Mucosa of rectum (tissue), 2 donors: ENCODE measurements around the gene YIPF7.

Experiments used
- H3K27ac ChIP-seq, 2 donors: one replicate each; pipeline ENCODE4 v1.7.0; 2013; ENCODE audit warnings: inconsistent platforms in 2 of 2, low read depth in 2 of 2, low read length in 2 of 2
- H3K27me3 ChIP-seq, 2 donors: one replicate each; pipeline ENCODE4 v1.7.0; 2013; ENCODE audit warnings: low read length in 2 of 2; ENCODE audit not compliant: control insufficient read depth in 2 of 2, insufficient read depth in 2 of 2
- H3K36me3 ChIP-seq, 2 donors: one replicate each; pipeline ENCODE4 v1.7.0; 2013; ENCODE audit warnings: low read length in 2 of 2; ENCODE audit not compliant: control insufficient read depth in 2 of 2, insufficient read depth in 2 of 2
- H3K4me1 ChIP-seq, 2 donors: one replicate each; pipeline ENCODE4 v1.7.0; 2013; ENCODE audit warnings: low read length in 2 of 2, mild to moderate bottlenecking in 1 of 2; ENCODE audit not compliant: control insufficient read depth in 2 of 2, insufficient read depth in 2 of 2
- H3K4me3 ChIP-seq, 2 donors: one replicate each; pipeline ENCODE4 v1.7.0; 2013; ENCODE audit warnings: low read length in 2 of 2
- H3K9ac ChIP-seq, 2 donors: one replicate each; pipeline ENCODE4 v1.7.0; 2013; ENCODE audit warnings: low read length in 2 of 2, low read depth in 1 of 2, mild to moderate bottlenecking in 1 of 2
- H3K9me3 ChIP-seq, 2 donors: one replicate each; pipeline ENCODE4 v1.7.0; 2013; ENCODE audit warnings: low read length in 2 of 2; ENCODE audit not compliant: control insufficient read depth in 2 of 2
- donor health status: healthy.
- donor health status: Normal muscosa, but diverticular disease.

YIPF7 gene

DNA sequence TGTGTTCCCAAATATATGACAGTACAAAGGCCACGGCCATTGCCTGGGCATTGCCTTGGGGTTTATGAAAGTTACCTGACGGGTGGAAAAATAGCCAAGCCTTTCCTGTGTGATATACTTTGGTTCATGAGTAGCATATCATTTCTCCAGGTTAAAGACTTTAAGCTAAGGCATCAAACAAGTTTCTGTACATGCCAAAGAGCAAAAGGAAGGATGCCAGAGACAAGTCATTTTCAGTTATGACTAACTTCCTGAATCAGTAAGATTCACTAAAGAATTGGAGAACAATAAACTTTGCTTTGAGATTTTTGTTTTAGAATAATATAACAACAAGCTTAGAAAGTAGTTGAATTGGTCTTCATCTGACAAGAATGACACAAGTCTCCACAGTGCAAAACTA, 17.1 kb upstream of the YIPF7 start:
- Histone ChIP-seq H3K9ac (no peak overlapping the region), H3K36me3 (no peaks in the 10 kb centered on the region), H3K27ac (no peak overlapping the region), H3K4me3 (no peak overlapping the region), H3K27me3 (no peaks in the 10 kb centered on the region), H3K4me1 (no peaks in the 10 kb centered on the region), H3K9me3 (no peaks in the 10 kb centered on the region)

DNA sequence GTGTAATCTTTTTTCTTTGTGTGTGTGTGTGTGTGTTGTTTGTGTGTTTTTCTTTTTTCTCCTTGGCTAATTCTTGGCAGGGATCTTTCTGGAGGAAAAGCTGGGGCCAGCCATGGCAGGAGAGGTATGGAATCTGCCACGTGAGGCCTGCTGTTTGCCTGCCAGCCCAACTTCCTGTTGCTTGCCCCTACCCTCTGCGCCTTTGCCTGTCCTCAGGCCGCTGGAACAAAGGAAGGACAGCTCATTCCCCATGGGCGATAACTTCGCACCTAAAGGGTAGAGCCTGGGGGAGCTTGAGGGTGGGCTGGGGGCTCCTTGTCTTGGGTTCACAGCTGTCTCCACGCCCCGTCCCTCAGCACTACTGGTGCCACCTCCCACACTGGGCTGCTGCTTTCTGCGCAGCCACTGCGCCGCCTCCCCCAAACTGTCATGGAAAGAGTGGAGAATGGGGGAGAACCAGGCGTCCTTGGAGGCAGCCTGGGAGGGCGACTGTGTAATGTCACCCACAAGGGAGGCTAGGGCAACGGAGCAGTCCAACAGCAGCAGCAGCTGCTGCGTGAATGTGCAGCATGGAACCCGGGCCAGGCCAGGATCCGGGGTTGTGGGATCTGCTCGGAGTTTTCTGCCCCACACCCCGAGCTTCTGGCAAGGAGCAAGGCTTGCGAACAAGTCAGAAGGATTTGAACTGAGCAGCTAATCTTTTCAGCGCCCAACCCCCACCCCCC, 12.3 kb upstream of the YIPF7 start:
- no peaks in the 10 kb centered on the region for H3K9me3 ChIP-seq
- H3K27me3 ChIP-seq: no peaks in the 10 kb centered on the region
- no peak overlapping the region for H3K4me3 ChIP-seq
- H3K4me1 ChIP-seq: no peaks in the 10 kb centered on the region
- H3K36me3 ChIP-seq: no peaks in the 10 kb centered on the region
- no peak overlapping the region for H3K9ac ChIP-seq
- no peak overlapping the region for H3K27ac ChIP-seq

DNA sequence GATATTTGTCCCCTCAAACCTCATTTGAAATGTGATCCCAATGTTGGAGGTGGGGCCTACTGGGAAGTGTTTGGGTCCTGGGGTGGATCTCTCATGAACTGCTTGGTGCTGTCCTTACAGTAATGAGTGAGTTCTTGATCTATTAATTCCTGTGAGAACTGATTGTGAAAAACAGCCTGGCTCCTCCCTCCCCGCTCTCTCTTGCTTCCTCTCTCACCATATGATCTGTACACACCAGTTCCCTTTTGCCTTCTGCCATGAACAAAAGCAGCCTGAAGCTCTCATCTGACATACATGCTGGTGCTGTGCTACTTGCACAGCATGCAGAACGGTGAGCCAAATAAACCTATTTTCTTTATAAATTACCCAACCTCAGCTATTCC, 11.2 kb upstream of the YIPF7 start:
- Histone ChIP-seq H3K4me1 (no peaks in the 10 kb centered on the region), H3K9ac (no peak overlapping the region), H3K9me3 (no peaks in the 10 kb centered on the region), H3K4me3 (no peak overlapping the region), H3K27me3 (no peaks in the 10 kb centered on the region), H3K27ac (no peak overlapping the region), H3K36me3 (no peaks in the 10 kb centered on the region)

DNA sequence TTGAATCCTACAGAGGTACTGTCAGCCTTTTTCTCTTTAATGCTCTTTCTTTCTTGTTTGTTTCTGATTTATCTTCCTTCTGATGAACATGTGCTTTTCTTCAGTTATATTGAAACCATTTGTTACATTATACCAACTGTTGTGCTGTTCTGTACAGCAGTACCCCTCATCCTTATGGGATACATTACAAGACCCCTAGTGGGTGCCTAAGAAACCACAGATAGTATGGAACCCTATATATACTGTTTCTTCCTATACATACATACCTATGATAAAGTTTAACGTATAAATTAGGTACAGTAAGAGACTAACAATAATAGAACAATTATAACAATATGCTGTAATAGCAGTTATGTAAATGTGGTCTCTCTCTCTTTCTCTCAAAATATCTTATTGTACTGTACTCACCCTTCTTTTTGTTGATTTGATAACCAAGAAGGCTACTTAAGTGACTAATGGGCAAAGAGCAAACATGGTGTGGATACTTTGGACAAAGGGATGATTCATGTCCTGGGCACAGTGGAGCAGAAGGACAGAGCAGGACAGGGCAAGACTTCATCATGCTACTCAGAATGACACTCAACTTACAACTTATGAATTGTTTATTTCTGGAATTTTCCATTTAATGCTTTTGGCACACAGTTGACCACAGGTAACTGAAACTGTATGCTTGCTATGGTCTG, 10.7 kb upstream of the YIPF7 start:
- H3K36me3 ChIP-seq: no peaks in the 10 kb centered on the region
- H3K4me3 ChIP-seq: no peak overlapping the region
- no peaks in the 10 kb centered on the region for H3K27me3 ChIP-seq
- H3K27ac ChIP-seq: no peak overlapping the region
- no peaks in the 10 kb centered on the region for H3K9me3 ChIP-seq
- no peaks in the 10 kb centered on the region for H3K4me1 ChIP-seq
- no peak overlapping the region for H3K9ac ChIP-seq

DNA sequence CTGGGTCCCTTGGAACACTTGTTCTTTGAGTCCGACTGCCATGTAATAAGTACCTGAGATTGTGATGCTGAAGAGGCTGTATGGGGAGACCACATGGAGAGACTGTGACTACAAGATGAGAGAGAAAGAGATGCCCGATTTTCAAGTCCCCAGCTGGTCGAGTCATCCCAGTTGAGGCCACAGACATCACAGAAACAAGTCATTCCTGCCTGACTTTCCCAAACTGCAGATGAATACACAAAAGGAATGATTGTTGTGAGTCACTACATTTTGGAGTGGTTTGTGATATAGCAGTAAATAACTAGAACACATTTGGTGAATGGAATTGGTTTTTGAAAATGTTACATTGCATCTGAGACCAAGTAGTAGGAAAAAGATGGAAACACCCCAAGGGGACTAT, 9.0 kb upstream of the YIPF7 start:
- H3K36me3 ChIP-seq: no peaks in the 10 kb centered on the region
- H3K4me3 ChIP-seq: no peak overlapping the region
- no peaks in the 10 kb centered on the region for H3K4me1 ChIP-seq
- H3K9ac ChIP-seq: no peak overlapping the region
- H3K9me3 ChIP-seq: no peaks in the 10 kb centered on the region
- no peak overlapping the region for H3K27ac ChIP-seq
- H3K27me3 ChIP-seq: no peaks in the 10 kb centered on the region

DNA sequence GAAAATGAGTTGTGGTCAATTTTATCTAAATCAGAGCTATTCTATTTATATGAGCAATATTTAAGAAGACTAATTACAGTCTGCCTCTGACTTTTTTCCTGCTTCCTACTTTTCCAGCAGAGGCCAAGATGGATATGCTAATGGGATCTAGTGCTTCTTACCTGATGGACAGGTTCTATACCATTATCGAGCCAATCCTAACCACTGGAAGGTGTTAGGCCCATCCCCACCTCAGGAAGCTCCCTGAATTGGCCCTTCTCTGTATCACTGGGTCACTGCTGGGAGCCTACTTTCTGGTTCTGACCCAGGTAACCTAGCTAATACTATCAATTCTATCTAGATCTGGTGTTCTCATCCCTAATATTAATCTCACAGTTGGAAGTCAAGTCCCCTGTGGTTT, 577 bp upstream of the YIPF7 start:
- no peaks in the 10 kb centered on the region for H3K36me3 ChIP-seq
- no peaks in the 10 kb centered on the region for H3K9me3 ChIP-seq
- H3K27ac ChIP-seq: no peak overlapping the region
- H3K4me3 ChIP-seq: no peak overlapping the region
- no peaks in the 10 kb centered on the region for H3K4me1 ChIP-seq
- no peaks in the 10 kb centered on the region for H3K27me3 ChIP-seq
- no peak overlapping the region for H3K9ac ChIP-seq

DNA sequence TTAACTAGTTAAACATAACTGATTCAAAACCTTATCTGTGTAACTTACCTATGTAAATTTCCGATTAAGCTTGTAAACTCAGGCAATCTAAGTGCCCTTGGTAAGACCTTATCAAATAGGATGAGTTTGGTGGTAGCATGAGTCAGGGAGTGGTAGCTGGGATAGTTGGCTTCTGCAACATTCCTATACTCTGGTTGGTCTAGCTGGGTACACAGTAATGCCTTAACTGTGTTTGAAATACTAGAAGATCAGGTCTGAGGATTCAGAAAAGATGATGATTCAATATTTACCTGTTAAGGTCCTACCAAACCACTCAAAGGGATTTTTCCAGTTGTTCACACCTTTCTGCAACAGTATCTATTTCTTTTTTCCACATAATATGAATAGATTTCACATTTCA, 5.3 kb downstream of the YIPF7 start:
- no peaks in the 10 kb centered on the region for H3K36me3 ChIP-seq

DNA sequence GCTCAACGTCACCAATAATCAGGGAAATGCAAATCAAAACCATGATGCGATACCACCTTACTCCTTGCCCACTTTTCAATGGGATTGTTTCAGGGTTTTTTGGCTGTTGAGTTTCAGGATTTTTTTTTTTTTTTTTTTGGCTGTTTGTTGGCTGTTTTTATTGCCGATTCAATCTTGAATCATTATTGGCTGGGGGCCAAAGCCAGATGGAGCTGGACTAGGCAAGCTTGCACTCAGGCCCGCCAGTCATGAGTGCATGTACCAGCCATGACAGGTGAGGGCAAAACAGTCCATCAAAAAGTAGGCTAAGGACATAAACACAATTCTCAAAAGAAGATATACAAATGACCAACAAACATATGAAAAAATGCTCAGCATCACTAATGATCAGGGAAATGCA, 13.3 kb downstream of the YIPF7 start:
- no peak overlapping the region for H3K4me3 ChIP-seq
- H3K36me3 ChIP-seq: no peaks in the 10 kb centered on the region
- H3K27me3 ChIP-seq: no peaks in the 10 kb centered on the region
- no peaks in the 10 kb centered on the region for H3K9me3 ChIP-seq
- no peak overlapping the region for H3K9ac ChIP-seq
- no peaks in the 10 kb centered on the region for H3K4me1 ChIP-seq
- H3K27ac ChIP-seq: no peak overlapping the region

More for the DNA sequence above, 5.3 kb downstream of the YIPF7 start:
- H3K27ac ChIP-seq: no peak overlapping the region
- H3K9ac ChIP-seq: no peak overlapping the region
- H3K4me3 ChIP-seq: no peak overlapping the region
- H3K9me3 ChIP-seq: peaks cover 2 to 4% of the 10 kb centered on the region in 2 donors
- no peaks in the 10 kb centered on the region for H3K4me1 ChIP-seq
- no peaks in the 10 kb centered on the region for H3K27me3 ChIP-seq

DNA sequence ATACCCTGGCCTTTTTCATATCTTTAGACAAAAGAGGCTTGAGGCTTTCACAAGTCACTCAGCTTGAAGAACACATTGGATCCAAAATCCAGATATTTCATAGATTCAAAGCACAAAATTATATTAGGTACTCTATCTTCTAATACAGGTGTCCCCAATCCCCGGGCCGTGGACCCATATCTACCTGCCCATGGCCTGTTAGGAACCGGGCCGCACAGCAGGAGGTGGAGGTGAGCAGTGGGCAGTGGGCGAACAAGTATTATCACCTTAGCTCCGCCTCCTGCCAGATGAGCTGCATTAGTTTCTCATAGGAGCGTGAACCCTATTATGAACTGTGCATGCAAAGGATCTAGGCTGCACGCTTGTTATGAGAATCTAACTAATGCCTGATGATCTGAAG, 18.7 kb downstream of the YIPF7 start:
- H3K27me3 ChIP-seq: no peaks in the 10 kb centered on the region
- no peak overlapping the region for H3K4me3 ChIP-seq
- no peak overlapping the region for H3K9ac ChIP-seq
- no peaks in the 10 kb centered on the region for H3K9me3 ChIP-seq
- no peaks in the 10 kb centered on the region for H3K36me3 ChIP-seq
- no peak overlapping the region for H3K27ac ChIP-seq
- no peaks in the 10 kb centered on the region for H3K4me1 ChIP-seq

DNA sequence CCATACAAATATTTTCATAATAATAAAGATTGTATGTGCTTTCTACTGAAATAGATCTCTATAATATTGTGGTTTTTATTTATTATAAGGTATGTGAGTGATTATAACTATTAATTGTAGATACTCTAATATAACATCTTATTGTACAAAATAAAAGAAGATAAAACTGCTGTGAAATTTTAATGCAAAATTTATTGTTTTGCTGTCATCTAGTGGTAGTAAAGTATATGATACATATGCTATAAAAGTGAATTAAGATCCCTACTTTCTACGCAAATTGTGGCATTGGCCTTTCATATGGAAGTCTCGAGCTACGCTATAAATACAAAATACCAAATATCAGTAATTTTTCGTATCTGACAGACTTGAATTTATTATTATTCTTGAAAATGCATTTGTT, 19.3 kb downstream of the YIPF7 start:
- Histone ChIP-seq H3K27ac (no peak overlapping the region), H3K4me3 (no peak overlapping the region), H3K36me3 (no peaks in the 10 kb centered on the region), H3K9me3 (no peaks in the 10 kb centered on the region), H3K27me3 (no peaks in the 10 kb centered on the region), H3K9ac (no peak overlapping the region), H3K4me1 (no peaks in the 10 kb centered on the region)
